Esophagus muscularis mucosa (tissue), 4 donors: ENCODE data around the gene LHCGR.

Experiments
- CTCF ChIP-seq, 3 experiments: fragments of 200-600 bp in 2 of 3; fragments of 450-650 bp in 1 of 3; sonication (generic) in 2 of 3; IDR thresholded peaks; one replicate each; pipeline ENCODE4 v1.5.1; 2017 to 2019; ENCODE audit warnings: antibody characterized with exemption in 3 of 3, mild to moderate bottlenecking in 2 of 3, moderate library complexity in 1 of 3
- EP300 ChIP-seq: sonication (generic); formaldehyde crosslinking; IDR thresholded peaks from one replicate; pipeline ENCODE4 v1.6.1; 2017; ENCODE audit warnings: antibody characterized with exemption
- POLR2A ChIP-seq: fragments of 450-650 bp; IDR thresholded peaks from one replicate; pipeline ENCODE4 v1.6.1; 2017; ENCODE audit warnings: antibody characterized with exemption, moderate library complexity, mild to moderate bottlenecking, low read depth
- POLR2AphosphoS5 ChIP-seq, 2 donors: sonication (generic); formaldehyde crosslinking; IDR thresholded peaks; one replicate each; pipeline ENCODE4 v1.6.1; 2017; ENCODE audit warnings: antibody characterized with exemption in 2 of 2

GRCh38 chr2:48728295-48728694, 27.2 kb downstream of the LHCGR start:
- no peak for TF ChIP-seq CTCF (IDR thresholded peaks at IDR 0.05)
- TF ChIP-seq POLR2AphosphoS5 (IDR thresholded peaks at IDR 0.05) = no peak
- TF ChIP-seq POLR2A = no peak
- no peak for TF ChIP-seq EP300
